Measurements from ENCODE around the gene PLBD1.

GRCh38 chr12:14514946-14515345, 52.7 kb downstream of the PLBD1 start:
- TF ChIP-seq, protein P1, sequence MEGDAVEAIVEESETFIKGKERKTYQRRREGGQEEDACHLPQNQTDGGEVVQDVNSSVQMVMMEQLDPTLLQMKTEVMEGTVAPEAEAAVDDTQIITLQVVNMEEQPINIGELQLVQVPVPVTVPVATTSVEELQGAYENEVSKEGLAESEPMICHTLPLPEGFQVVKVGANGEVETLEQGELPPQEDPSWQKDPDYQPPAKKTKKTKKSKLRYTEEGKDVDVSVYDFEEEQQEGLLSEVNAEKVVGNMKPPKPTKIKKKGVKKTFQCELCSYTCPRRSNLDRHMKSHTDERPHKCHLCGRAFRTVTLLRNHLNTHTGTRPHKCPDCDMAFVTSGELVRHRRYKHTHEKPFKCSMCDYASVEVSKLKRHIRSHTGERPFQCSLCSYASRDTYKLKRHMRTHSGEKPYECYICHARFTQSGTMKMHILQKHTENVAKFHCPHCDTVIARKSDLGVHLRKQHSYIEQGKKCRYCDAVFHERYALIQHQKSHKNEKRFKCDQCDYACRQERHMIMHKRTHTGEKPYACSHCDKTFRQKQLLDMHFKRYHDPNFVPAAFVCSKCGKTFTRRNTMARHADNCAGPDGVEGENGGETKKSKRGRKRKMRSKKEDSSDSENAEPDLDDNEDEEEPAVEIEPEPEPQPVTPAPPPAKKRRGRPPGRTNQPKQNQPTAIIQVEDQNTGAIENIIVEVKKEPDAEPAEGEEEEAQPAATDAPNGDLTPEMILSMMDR (conservative IDR thresholded peaks at IDR 0.05; ENCODE audit: low read depth, low read length) = no peak
- TF ChIP-seq EZH2 (IDR thresholded peaks at IDR 0.05; ENCODE audit: borderline replicate concordance, low read depth, low read length, poor library complexity, severe bottlenecking) = no peak

Data from A673 (cell line).